Coronary artery (tissue), 2 donors: Measurements from ENCODE around the gene TMX4.

Source experiments
- DNase-seq: peaks from one replicate; pipeline ENCODE4 v3.0.0-alpha.2; 2017; ENCODE audit warnings: low spot score
- H3K27ac ChIP-seq, 2 donors: fragments of 200-600 bp; sonication (generic); one replicate each; pipeline ENCODE4 v1.5.1; 2016 to 2019
- H3K4me3 ChIP-seq: fragments of 200-600 bp; sonication (generic); 2 replicates; pipeline ENCODE4 v1.5.1; 2016; ENCODE audit warnings: mild to moderate bottlenecking, moderate library complexity
- CTCF ChIP-seq: fragments of 200-600 bp; sonication (generic); IDR thresholded peaks from one replicate; pipeline ENCODE4 v1.5.1; 2019; ENCODE audit warnings: antibody characterized with exemption

The TMX4 gene

DNA sequence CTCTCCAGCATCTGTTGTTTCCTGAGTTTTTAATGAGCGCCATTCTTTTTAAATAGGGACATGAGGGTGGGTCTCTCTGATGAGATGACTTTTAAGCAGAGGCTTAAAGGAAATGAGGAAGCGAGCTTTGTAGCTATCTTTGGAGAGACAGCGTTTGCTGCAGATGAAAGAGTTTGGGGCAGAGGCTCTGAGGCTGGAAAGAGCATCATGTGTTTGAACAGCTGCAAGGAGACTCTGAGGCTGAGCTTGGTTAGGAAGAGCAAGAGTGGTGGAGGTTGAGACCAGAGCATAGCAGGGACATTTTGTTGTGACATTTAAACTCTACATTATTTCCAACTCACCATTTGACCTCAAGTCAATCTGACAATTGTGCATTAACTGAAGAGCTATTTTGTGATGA, 38.3 kb upstream of the TMX4 start:
- H3K27ac ChIP-seq, result no peak overlapping the region
- DNase-seq, result no peak
- TF ChIP-seq CTCF, result no peak
- no peak overlapping the region for H3K4me3 ChIP-seq

- H3K4me3 ChIP-seq, result no peak overlapping the region
- no peak for DNase-seq
- TF ChIP-seq CTCF, result no peak
- H3K27ac ChIP-seq, result no peak overlapping the region
Measured at GRCh38 chr20:8055096-8055495, 35.5 kb upstream of the TMX4 start.

- H3K27ac ChIP-seq, result no peak overlapping the region
- TF ChIP-seq CTCF, result no peak
- DNase-seq, result no peak
- H3K4me3 ChIP-seq, result no peak overlapping the region
Measured at GRCh38 chr20:8050157-8050837, 30.7 kb upstream of the TMX4 start.

GRCh38 chr20:8049310-8049709, 29.7 kb upstream of the TMX4 start:
- Histone ChIP-seq H3K27ac (no peak overlapping the region), H3K4me3 (no peak overlapping the region)
- TF ChIP-seq CTCF, result no peak
- no peak for DNase-seq

DNA sequence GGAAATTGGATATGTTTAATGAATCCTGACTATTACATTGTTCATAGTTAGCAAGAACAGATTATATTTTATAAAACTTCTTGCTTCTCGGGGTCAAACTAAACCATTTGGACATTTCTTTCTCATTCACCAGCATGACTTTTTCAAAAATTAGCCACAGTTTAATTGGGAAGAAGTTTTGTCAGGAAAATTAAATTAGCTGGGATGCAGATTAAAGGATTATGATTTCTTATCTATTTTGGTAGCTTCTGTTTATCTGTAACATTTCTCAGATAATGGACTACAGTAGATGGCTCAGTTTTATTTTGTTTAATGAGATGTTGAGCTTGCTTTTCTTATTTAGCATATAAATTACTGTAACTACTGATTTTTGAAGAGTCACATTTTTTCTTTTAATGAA, 26.4 kb upstream of the TMX4 start:
- H3K4me3 ChIP-seq, result no peak overlapping the region
- DNase-seq, result no peak
- no peak overlapping the region for H3K27ac ChIP-seq
- no peak for TF ChIP-seq CTCF

- Histone ChIP-seq H3K4me3 (no peak overlapping the region), H3K27ac (no peak overlapping the region)
- TF ChIP-seq CTCF, result peak; percentile 48
- DNase-seq, result no peak
Measured at GRCh38 chr20:8043687-8044282, 24.2 kb upstream of the TMX4 start.

DNA sequence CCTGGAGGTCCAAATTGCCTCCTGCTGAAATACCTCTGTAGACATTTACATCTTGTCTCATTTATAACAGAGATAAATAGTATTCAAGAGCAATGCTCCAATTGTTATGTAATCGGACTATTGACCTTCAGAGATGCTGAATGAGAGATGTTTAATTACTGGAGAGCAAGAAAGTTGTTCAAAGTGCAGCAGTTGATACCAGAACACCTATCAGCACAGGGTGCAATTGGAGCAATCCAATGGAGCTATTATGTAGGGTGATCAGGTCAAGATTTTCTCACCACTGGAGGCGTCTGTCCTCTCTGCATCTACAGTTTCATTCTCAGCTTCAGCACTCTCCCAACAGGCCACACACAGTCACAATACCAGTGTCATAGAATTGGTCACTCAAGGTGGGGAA, 19.5 kb upstream of the TMX4 start:
- no peak for TF ChIP-seq CTCF
- DNase-seq, result no peak
- H3K27ac ChIP-seq, result no peak overlapping the region
- H3K4me3 ChIP-seq, result no peak overlapping the region
